PC-9 (cell line): ENCODE data around the gene ASB8.
A peak's percentile ranks its signal among the peaks of the same experiment; 100 is the strongest.

Source experiments
- CTCF ChIP-seq: fragments of 200-600 bp; sonication (generic); conservative IDR thresholded peaks from 2 replicates; pipeline ENCODE4 v1.6.1; 2017; ENCODE audit warnings: mixed run types, antibody characterized with exemption, mild to moderate bottlenecking, moderate library complexity
- EZH2 ChIP-seq: fragments of 200-600 bp; sonication (generic); IDR thresholded peaks from 2 replicates; pipeline ENCODE4 v1.8.0; 2017; ENCODE audit warnings: antibody characterized with exemption, low read depth

- no peak for TF ChIP-seq EZH2
- TF ChIP-seq CTCF: peak; percentile 52
These were observed at the start of gene ASB8 for GRCh38 chr12:48157018-48157888.
